Breast epithelium (tissue), 3 donors: ENCODE measurements around the gene SURF4.

Source experiments
- POLR2A ChIP-seq: fragments of 450-650 bp; IDR thresholded peaks from one replicate; pipeline ENCODE4 v1.6.1; 2016; ENCODE audit warnings: antibody characterized with exemption, mild to moderate bottlenecking, moderate library complexity
- TF ChIP-seq, protein P1 (sequence below), 3 donors: fragments of 450-650 bp; IDR thresholded peaks; one replicate each; pipeline ENCODE4 v1.5.1; 2016 to 2017; ENCODE audit warnings: antibody characterized with exemption in 3 of 3, mild to moderate bottlenecking in 3 of 3, moderate library complexity in 3 of 3

DNA sequence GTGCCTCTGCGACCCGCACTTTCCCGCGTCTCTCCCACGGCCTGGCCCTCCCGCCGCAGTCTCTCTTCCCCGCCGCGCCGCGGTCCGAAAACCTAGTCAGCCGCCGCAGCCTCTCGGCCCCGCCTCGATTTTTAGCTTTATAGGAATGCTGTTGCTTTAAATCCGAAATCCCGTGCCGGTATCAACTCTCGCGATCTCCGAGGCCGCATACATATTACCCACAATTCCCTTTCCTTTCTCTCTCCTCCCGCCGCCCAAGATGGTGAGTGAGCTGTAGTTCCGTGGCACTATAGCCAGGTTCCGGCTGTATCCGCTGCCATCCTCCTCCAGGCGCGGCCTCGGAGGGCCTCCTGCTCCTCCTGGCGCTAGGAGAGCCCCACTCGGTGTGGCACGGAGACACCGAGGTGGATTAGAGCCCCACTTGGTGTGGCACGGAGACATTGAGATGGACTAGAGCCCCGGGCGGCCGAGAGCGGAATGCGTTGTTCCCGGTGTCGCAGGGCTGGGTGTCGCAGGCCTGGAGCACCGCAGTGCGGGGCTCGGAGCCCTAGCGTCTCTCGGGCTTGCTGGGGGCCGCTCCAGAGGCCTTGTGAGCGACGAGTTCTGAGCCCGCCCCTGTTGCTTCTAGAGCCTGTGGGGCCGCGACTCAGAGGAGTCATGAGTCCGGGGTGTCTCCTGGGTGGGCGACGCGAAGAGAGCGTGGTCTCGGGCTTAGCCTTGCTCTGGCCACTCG, 27.7 kb downstream of the SURF4 start, which contains the start of the genes MED22 and RPL7A:
- TF ChIP-seq, protein P1, sequence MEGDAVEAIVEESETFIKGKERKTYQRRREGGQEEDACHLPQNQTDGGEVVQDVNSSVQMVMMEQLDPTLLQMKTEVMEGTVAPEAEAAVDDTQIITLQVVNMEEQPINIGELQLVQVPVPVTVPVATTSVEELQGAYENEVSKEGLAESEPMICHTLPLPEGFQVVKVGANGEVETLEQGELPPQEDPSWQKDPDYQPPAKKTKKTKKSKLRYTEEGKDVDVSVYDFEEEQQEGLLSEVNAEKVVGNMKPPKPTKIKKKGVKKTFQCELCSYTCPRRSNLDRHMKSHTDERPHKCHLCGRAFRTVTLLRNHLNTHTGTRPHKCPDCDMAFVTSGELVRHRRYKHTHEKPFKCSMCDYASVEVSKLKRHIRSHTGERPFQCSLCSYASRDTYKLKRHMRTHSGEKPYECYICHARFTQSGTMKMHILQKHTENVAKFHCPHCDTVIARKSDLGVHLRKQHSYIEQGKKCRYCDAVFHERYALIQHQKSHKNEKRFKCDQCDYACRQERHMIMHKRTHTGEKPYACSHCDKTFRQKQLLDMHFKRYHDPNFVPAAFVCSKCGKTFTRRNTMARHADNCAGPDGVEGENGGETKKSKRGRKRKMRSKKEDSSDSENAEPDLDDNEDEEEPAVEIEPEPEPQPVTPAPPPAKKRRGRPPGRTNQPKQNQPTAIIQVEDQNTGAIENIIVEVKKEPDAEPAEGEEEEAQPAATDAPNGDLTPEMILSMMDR (IDR thresholded peaks at IDR 0.05): peak in 1 of 3 donors; percentile 12
- TF ChIP-seq POLR2A: peak; percentile 70
